ENCODE results near the gene SYCE3.
"Not testable (repeated sequence)": the region's sequence is repeated elsewhere in the genome, so short reads cannot be mapped to it uniquely, and the experiment has no call there.

SYCE3 gene

GRCh38 chr22:50548921-50549790, 13.6 kb downstream of the SYCE3 start:
- peak; percentile 18 for DNase-seq (ENCODE audit: low spot score)

GRCh38 chr22:50548040-50548920, 14.4 kb downstream of the SYCE3 start:
- DNase-seq (ENCODE audit: low spot score), result no peak

GRCh38 chr22:50547263-50547985, 15.3 kb downstream of the SYCE3 start:
- no peak for DNase-seq (ENCODE audit: low spot score)

- DNase-seq (ENCODE audit: low spot score), result no peak
These were observed 16.1 kb downstream of the SYCE3 start for GRCh38 chr22:50546326-50547262.

GRCh38 chr22:50545522-50546325, 17.0 kb downstream of the SYCE3 start, which contains the start of gene KLHDC7B:
KLHDC7B (plus strand) TSS chr22:50545899; CDS start chr22:50546244, 345 bp downstream.
- DNase-seq (ENCODE audit: low spot score), result peak; percentile 67

- DNase-seq (ENCODE audit: low spot score), result no peak
These were observed 17.9 kb downstream of the SYCE3 start for GRCh38 chr22:50544746-50545253.

GRCh38 chr22:50544078-50544745, 18.5 kb downstream of the SYCE3 start:
- DNase-seq (ENCODE audit: low spot score), result peak; percentile 84

- no peak for DNase-seq (ENCODE audit: low spot score)
These were observed 20.2 kb downstream of the SYCE3 start for GRCh38 chr22:50542416-50542927.

- peak; percentile 77 for DNase-seq (ENCODE audit: low spot score)
These were observed 21.1 kb downstream of the SYCE3 start for GRCh38 chr22:50541667-50542026.

GRCh38 chr22:50540381-50540780, 22.3 kb downstream of the SYCE3 start:
- no peak for DNase-seq (ENCODE audit: low spot score)

GRCh38 chr22:50537765-50538164, 25.0 kb downstream of the SYCE3 start:
- DNase-seq (ENCODE audit: low spot score), result no peak

GRCh38 chr22:50536226-50536625, 26.5 kb downstream of the SYCE3 start:
- no peak for DNase-seq (ENCODE audit: low spot score)

- DNase-seq (ENCODE audit: low spot score), result no peak
These were observed 27.6 kb downstream of the SYCE3 start for GRCh38 chr22:50535113-50535512.

- DNase-seq (ENCODE audit: low spot score), result not testable (repeated sequence)
These were observed 28.6 kb downstream of the SYCE3 start for GRCh38 chr22:50533856-50534711.

- no peak for DNase-seq (ENCODE audit: low spot score)
These were observed 29.6 kb downstream of the SYCE3 start for GRCh38 chr22:50532824-50533796.

- DNase-seq (ENCODE audit: low spot score), result peak; percentile 82
These were observed 30.6 kb downstream of the SYCE3 start for GRCh38 chr22:50531962-50532674.
